Hematopoietic multipotent progenitor cell treated with erythropoietin and hydrocortisone succinate and interleukin-3 and kit ligand, for 8 days (in vitro differentiated cells): ENCODE measurements around the gene HOXC11.

Source experiments
- DNase-seq: peaks from one replicate; pipeline ENCODE4 v3.0.0-alpha.2; 2015

Gene HOXC11

DNA sequence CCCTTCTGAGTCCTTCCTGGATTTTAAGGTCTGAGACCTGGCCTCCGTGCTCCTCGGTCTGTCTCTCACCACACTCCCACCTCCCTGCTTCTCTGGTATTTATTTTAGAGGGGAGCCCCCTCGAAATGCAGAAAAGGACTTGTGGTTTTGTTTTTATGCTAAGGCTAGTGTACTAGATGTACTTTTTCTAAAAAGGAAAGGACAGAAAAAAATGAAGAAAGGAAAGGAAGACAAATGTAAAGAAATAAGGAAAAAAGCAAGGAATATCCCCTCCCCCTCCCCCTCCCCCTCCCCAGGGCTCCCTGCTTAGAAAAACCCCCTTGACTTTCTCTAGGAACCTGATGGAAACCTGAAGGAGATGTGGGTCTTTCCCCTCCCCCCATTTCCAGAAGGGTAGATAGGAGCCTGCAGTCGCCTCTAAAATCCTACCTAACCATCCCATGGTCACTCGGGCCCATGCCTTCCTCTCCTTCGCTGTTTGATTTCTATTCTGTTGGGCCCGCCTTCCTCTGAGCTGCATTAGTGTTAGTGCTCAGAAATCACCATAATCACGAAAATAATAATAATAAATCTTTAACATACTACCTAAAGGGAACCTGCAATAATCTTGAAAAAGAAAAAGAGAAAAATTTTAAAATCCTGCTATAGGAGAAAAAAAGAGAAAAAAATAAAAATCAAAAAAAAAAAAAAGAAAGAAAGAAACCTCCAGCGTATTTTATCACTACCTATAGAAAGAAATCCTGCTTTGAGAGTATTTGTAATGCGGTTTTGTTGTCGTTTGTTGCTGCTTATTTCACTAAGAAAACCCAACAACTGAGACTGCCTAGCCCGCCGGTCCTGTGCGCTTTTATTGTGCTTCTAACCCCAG lies 39.0 kb downstream of the HOXC11 start:
- DNase-seq: no peak

DNA sequence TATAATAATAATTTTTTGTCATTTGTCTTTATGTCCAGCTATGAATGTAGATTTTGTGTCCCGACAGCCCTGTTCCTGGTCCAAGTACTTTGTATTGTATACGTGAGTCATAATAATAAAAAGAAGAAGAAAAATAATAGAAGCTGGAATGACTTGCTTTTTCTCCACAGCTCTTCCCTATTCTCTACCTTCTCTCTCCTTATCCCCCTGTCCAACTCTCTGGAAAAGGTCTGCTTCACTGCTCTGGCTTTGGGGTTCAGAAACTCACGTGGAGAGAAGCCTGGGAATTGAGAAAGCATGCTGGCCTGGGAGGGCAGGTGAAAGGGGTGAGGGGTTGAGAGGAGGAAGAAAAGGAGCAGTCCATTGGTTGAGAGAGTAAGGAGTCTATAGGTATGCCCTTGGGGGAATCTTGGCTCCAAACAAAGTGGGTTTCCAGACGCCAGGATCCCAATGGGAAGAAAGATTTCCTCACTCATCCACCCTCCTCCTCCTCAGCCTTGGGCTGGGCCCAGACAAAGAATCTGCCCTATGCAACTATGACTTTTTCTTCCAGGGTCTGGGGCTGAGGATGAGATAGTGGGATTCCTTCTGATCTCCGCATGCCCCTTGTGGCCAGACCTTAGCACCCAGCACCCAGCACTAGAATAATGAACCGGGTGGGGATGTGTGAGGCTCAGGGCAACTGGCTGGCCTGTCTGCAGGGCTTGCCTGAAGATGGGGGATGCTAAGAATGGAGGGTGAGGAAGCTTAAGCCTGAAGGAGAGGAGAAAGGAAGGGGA lies 39.9 kb downstream of the HOXC11 start:
- DNase-seq: no peak

DNA sequence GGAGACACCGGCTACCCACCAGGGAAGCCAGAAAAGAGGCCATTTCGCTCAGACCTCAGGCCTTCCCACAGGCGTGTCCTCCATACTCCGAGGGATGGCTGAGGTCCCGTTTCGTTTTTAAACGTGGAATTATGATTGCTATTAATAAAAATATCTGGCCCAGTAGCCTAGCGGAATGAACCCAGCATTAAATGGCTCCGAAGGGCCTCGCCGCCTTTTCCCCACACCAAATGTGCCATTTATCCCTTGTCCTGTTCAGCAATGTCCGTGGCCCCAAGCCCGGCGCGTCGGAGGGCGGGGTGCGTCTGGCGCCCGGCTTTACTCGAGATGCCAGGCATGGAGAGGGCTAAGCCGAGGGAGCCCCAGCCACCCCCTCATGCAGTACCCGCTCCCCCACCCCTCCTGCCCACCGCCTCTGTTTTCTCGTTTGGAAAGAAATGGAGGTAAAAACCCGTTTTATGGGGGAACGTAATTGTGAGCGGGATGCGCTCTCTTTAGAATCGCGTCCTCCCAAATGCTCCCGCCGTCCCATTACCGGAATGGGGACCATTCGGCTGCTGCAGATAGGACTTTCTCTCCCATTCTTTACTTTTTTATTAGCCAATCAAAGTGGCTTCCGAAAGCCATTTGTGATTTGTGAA lies 41.6 kb downstream of the HOXC11 start:
- DNase-seq: no peak

DNA sequence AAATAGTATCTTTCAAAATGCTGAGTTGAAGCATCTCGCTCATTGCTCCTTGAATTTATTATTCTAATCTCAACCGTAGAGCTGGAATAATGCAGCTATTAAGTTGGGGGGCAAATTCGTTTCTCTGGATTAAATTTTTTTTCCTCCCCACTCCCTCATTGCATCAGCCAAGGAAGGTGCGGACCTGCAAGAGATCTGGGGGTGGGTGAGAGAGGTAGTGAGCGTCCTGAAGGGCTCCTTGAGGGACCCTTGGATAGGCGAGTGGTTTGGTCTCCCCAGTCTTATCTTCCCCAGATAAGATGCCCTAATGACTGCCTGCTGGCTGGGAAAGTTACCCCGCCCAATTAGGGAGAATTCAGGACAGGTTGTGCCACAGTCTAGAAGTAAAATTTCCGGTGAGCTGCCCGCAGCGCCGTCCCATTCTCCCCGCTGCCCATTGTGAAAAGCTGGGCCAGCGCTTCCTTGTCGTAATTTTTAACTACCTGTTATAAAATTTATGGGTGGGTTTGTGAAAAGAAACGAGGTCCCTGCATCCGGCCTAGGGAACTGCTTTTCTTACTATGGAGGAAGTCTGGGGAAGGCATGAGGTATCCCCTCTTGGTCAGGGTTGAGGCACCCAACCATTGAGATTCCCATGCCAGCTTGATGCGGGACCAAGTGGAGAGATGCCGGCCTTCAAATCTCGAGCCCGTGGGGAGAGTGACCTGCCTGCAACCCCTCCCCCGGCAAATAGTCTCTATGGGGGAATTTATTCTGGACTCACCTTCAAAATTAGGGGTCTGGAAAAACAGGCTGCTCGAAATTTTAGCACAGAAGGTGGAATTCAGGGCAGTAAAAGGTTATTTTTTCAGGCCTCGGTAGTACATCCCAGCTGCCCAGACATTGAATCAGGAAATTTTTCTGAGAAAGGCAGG lies 42.3 kb downstream of the HOXC11 start:
- no peak for DNase-seq

DNA sequence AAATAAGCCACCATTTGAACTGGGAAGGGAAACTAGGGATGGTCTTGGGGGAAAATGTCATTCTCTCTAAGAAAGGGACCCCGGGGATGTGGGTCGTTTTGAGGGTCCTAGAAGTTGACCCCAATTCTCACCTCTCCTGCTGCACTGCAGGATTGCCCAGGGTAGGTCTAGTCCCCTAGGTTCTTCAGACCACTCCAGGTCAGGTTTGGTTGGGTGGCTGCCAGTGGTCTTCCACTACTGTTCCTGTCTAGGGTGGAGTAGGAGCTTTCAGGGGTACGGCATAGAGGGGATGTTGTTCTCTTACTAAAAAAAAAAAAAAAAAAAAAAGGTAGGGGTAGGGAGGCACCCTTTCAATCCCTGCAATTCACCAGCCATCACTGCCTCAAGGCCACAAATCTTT lies 43.1 kb downstream of the HOXC11 start:
- no peak for DNase-seq

DNA sequence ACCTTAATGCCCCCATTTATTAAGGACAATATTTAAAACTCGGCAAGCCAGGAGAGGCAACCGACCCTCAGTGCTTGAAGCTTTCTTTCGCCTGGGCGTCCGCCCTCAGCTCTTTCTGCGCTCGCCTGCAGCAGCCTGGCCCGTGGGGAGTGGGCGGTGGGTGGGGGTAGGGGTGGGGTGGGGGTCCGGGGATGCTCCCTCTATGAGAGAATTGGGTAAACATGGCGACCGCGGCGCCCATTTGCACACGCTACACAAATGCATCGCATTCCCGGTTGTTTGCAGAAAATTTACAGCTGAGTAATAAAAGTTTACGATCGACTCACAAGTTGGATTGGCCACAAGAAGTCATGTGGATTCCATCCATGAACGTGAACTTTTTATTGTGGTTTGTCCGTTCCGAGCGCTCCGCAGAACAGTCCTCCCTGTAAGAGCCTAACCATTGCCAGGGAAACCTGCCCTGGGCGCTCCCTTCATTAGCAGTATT lies 43.6 kb downstream of the HOXC11 start:
- DNase-seq: no peak

DNA sequence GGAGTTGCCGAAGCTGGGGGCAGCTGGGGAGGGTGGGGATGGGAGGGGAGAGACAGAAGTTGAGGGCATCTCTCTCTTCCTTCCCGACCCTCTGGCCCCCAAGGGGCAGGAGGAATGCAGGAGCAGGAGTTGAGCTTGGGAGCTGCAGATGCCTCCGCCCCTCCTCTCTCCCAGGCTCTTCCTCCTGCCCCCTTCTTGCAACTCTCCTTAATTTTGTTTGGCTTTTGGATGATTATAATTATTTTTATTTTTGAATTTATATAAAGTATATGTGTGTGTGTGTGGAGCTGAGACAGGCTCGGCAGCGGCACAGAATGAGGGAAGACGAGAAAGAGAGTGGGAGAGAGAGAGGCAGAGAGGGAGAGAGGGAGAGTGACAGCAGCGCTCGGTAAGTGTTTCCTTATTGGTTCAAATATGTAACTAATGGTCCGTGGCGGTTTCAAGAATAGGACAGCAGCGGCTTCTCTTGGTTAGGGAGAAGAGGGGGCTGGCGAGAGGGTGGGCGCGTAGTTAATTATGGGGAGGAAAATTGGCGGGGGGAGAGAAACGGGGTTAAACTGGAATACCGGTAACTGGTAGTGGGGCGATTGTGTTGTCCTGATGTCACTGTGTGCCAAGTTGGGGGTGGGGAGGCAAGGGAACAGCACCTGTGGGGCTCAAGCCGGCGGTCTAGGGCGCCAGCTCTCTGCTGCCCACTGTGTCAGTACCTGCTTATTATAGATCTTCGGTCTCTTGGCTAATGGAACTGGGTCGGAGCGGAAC lies 44.3 kb downstream of the HOXC11 start:
- DNase-seq: no peak

DNA sequence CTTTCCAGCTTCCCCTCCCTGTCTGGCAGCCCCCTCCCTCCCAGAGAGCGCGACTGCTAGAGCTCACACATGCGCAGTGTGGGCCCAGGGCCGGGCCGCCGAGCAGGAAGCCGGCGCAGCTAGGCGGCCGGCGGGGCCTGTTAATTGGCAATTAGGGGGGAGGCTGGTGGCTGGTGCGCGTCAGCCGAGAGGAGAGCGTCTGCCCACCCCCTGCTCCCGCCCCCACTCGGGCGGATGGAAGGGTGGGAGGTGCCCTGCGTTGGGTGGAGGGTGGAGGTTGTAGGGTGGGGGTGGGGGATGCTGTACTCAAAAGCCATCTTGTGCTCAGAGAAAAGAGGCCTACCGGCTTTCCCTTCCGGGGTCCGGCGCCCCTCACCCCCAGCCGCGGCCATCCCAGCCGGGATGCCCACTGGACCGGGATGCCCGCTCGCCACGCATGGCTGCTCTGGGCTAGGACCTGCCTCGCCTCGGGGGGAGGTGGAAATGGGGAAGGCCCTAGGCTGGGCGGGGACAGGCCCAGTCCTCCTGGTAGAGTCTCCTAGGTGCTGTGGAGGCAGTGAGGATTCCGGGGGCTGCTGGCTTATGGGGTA lies 45.0 kb downstream of the HOXC11 start:
- peak; percentile 14 for DNase-seq

DNA sequence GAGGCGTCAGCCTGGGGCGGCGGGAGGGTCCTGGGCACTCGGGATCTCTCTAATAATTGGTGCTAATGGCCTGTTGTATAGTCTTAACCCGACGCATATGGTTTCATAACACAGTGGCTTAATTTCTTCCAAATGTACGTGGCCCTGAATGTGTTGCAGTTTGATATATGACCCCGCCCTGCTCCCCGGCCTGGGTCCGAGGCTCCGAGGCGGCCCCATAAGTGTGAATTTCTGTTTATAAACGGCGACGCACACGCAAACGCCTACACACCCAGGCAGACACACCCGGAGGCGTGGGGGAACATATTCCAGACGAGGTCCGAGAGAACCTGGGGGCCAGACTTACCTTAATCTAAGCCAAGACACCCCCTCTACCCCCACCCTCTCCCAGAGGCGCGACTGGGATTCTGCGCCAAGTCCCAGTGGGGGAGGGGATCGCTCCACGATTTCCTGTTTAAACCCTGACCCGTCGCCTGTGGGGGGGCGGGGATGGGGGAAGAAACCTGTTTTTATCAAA lies 45.6 kb downstream of the HOXC11 start:
- DNase-seq: no peak

DNA sequence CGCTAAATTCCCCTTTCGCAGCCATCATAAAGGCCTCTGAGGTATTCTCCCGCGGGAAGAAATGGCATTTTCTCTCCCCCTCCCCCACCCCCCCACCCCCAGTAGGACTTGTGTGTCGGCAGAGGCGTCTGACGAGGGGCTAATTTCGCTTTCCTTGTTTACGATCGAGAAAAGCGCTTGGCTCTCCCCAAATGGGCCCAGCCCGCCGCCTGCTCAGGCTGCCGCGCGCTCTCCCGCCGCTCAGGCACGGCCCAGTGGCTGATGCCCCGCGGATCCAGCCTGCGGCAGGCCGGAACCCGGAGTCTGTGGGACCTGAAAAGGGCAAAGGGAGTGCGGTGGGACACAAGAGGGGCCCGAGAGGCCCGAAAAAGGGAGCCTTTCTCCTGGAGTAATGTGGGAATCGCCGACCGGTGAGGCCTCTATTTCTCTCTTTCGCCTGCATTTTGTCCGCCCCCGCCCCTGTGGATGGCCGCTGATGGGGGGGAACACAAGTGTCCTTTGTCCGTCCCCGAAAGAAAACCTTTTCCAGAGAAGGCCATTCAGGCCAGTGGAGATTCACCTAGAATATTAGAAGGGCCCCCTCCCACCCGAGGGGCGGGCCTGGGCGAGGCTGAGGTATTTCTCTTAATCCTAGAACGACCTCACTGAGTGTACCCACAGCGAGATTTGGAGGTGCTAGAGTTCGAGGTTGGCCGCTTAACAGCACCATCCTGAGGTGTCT lies 46.3 kb downstream of the HOXC11 start:
- DNase-seq: no peak

DNA sequence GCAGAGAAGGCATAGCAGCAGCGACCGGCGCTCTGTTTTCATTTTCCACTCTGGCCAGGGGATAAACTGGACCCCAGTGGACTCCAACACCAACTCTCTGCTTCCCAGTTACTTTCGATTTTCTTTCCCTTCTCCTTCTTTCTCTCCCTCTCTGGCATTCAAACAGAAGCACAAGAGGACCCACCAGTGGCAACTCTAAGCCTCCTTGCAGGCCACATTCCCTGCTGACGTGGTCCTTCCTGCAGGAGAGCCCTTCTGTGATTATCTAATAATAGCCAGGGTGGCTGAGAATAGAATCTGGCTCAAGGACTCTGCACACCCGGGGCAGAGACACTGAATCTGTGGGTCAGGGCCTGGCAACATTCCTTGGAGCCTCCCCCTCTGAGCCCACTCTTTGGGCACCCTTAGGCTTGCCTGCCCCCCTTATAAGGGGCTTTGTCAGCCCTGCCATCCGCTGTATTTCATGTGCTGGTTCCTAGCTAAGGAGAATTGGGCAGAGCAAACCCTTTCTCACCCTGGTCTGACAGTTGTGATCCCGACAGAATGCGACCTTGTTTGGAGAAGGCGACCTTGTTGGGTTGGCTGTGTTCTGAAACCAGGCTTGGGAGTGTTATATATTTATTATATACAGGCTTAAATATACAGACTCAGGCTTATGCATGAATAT lies 47.1 kb downstream of the HOXC11 start:
- no peak for DNase-seq

DNA sequence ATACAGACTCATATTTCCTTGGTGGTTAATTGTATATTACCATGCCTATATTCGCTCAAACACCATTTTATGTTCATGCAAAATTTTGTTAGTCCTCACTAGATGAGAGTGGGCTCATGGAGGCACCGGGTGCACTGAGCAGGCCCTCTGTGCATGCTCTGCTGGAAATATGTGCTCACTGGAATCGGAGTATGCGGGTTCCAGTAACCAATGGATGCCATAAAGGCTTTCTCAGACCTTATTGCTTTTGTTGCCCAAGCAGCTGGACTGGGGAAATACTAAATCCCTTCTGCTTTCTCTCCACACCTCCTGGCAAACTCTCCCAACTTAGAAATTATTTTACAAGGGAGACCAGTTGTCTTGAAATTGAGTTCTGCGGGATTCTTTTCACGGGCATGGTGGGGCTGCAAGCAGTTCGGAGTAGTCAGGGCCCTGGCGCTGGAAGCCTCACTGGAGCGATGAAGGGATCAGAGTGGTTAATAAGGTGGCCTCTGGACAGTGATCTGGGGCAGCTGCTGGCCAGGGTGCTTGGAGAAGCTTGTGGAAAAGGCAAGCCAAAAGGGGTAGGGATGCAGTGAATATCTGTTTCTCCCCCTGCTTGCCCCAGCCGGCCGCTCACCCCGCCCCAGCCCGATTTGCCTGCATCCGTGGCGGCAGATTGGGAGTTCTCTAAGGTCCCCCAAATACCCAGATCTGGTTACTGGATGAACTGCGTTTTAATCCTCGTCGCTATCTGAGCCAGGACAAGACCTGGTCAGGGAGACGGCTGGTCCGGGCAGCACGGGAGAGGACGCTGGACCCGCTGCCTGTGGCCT lies 47.9 kb downstream of the HOXC11 start:
- DNase-seq: no peak

DNA sequence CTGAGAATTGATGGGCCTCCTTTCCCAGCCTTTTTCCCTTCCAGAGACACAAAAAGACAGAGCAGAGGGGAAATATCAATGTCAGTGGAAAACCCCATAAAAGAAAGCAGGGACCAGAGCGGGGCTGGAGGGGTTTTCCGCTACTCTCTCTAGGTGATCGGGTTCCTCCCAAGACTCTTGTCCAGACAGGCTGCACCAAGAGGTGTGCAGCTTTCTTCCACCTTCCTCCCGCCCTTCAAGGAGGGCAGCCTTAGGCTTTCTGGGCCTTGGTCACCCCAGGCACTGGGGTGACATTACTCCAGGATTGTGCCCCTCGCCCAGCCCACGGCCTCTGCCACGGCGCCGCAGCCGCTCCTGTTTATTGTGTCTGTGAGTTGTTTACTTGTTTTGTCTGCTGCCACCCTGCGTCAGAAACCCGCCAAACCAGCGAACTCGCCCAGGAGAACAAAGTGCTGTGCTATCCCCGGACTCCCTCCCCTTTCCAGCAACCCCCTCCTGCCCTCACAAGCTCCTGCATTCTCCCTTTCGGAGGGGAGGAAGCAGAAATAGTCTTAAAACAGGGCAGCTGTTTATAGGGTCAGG lies 48.6 kb downstream of the HOXC11 start:
- DNase-seq: no peak

DNA sequence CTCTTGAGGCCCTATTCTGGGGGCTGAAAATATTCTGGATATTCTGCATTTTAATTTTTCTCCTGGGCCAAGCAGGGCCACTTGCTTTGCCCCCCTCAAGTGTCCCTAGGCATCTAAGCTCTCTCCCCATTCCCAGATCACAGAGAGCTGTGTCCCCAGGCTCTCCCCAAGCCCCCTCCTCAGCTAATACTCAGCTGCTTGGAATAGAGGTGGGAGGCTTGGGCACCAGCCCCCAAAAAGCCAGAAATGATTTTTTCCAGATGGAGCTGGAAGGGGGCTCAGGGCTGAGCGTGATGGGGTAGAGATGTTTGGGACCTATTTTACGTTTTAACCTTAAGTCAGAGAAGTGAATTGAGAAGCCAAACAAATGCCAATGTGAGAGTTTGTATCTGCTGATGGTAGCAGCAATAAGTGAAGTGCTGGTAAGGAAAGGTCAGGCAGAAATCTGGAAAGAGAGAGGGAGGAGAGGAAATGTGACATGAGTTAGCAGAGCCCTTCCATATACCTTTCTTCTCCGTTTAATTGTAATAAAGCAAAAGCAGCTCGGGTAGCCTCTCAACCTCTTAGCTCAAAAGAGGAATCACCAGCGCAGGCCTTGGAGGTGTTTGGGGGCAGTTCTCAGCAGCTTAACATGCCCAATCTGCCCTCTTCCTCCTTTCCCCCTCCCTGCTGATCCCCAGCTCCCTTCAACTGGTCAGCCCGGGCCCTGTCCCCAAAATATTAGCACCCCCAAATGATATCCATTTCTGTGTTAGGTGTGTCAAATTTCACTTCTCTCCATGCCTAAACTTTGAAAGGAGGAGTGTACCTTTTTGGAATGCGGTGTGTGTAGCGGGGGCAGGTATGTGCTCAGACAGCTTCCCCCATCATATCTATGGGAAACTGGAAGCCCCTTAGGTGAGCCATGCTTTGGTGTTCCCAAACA lies 50.3 kb downstream of the HOXC11 start:
- DNase-seq: no peak

DNA sequence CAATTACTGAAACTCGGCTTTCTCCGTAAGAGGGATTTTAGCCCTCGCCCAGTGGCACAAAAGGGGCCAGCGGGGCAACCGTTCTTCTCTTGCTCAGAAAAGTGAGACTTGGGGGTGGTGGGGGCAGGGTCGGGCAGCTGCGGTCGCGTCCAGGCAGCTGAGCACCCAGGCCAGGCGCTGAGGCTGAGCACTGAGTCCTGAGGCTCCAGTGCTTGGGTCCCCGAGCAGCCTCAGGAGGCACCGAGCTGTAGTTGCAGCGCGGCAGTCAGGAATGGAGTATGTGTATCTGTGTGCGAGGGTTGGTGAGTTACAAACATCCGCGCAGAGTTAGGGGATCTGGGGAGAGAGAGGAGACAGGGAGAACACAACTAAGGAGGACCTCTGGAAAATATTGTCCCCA lies 51.2 kb downstream of the HOXC11 start:
- DNase-seq: no peak

DNA sequence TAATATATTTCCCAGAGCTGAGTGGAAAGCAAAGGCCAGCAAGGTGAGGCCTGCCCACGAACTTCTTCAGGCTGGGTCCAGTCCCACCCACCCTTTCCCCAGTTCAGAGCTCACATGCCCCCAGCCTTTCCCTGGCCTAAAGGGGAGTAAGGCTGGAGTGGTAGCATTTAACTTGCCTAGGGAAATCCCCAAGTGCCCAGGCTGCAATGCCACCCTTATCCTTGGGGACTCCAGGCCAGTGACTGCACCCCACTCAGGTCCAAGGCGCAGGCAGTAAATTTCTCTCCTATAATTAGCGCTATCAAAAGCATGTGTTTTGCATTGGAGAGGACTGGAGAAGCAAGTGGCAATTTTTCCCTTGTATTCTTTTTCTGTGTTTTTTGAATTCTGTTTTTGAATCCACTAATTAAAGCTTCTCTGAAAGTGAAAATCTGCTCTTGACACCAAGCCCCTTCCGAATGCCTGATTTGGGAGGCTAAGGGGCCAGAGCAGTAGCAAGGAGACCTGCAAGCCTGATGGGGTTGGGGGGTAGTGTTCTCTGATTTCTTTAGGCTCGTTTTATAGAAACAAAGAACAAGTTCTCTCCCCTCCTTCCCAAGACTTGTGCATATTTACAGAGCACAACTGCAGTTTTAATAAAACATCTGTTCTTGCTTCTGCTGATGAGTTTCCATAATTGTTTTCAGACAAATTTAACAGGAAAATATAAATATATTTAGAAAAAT lies 51.8 kb downstream of the HOXC11 start:
- DNase-seq: no peak
